SU-DHL-6 (cell line): ENCODE results near the gene GNB1L.

Experiments used
- EZH2phosphoT487 ChIP-seq: fragments of 200-600 bp; sonication (generic), shearing (Covaris generic); conservative IDR thresholded peaks from 2 replicates; pipeline ENCODE4 v1.6.1; 2018; ENCODE audit warnings: mild to moderate bottlenecking, antibody characterized with exemption, low read length, moderate library complexity, mixed read lengths
- TF ChIP-seq, protein P1 (sequence below): fragments of 200-600 bp; sonication (generic); IDR thresholded peaks from one replicate; pipeline ENCODE4 v1.5.1; 2017; ENCODE audit warnings: antibody characterized with exemption, mild to moderate bottlenecking, low read length, moderate library complexity; ENCODE audit not compliant: insufficient read depth, poor library complexity, severe bottlenecking

DNA sequence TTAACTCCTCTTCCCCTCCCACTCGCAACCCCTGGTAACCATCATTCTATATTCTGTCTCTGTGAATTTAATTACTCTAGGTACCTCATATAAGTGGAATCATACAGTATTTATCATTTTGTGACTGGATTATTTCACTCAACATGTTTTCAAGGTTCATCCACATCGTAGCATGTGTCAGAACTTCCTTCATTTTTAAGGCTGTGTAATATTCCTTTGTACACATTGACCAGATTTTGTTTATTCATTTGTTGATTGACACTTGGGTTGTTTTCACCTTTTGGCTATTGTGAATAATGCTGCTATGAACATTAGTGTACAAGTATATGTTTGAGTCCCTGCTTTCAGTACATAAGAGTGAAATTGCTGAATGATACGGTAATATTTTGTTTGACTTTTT, 2.7 kb upstream of the GNB1L start:
- TF ChIP-seq, protein P1, sequence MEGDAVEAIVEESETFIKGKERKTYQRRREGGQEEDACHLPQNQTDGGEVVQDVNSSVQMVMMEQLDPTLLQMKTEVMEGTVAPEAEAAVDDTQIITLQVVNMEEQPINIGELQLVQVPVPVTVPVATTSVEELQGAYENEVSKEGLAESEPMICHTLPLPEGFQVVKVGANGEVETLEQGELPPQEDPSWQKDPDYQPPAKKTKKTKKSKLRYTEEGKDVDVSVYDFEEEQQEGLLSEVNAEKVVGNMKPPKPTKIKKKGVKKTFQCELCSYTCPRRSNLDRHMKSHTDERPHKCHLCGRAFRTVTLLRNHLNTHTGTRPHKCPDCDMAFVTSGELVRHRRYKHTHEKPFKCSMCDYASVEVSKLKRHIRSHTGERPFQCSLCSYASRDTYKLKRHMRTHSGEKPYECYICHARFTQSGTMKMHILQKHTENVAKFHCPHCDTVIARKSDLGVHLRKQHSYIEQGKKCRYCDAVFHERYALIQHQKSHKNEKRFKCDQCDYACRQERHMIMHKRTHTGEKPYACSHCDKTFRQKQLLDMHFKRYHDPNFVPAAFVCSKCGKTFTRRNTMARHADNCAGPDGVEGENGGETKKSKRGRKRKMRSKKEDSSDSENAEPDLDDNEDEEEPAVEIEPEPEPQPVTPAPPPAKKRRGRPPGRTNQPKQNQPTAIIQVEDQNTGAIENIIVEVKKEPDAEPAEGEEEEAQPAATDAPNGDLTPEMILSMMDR = no peak
- no peak for TF ChIP-seq EZH2phosphoT487
